H9 (cell line): ENCODE results near the gene DPH1. TPM values are rescaled to one million over a fixed set of nuclear protein-coding genes. Genes with fewer than 3 reads are reported as not detected.

ENCODE experiments used
- DNase-seq: peaks from one replicate; pipeline ENCODE4 v3.0.0-alpha.2; 2017
- H2AFZ ChIP-seq: one replicate; pipeline ENCODE4 v1.6.1; 2013; ENCODE audit warnings: mild to moderate bottlenecking, low read length, control low read depth, moderate library complexity
- H2AK5ac ChIP-seq: 2 replicates; pipeline ENCODE4 v1.6.1; 2013; ENCODE audit warnings: low read length, control low read depth, mixed read lengths; ENCODE audit not compliant: insufficient read length
- H2BK120ac ChIP-seq: one replicate; pipeline ENCODE4 v1.6.1; 2013; ENCODE audit warnings: low read depth, mild to moderate bottlenecking, low read length, control low read depth, inconsistent platforms; ENCODE audit not compliant: poor library complexity, severe bottlenecking
- H2BK12ac ChIP-seq: 2 replicates; pipeline ENCODE4 v1.6.1; 2013; ENCODE audit warnings: low read length, control low read depth, mixed read lengths, low read depth; ENCODE audit not compliant: insufficient read length
- H2BK15ac ChIP-seq: 2 replicates; pipeline ENCODE4 v1.6.1; 2013; ENCODE audit warnings: low read depth, low read length, control low read depth
- H2BK20ac ChIP-seq: one replicate; pipeline ENCODE4 v1.6.1; 2013; ENCODE audit warnings: low read depth, mild to moderate bottlenecking, low read length, control low read depth, inconsistent platforms; ENCODE audit not compliant: poor library complexity, severe bottlenecking
- H2BK5ac ChIP-seq: 2 replicates; pipeline ENCODE4 v1.6.1; 2013; ENCODE audit warnings: low read length, control low read depth, mixed read lengths; ENCODE audit not compliant: insufficient read length
- H3K14ac ChIP-seq: 2 replicates; pipeline ENCODE4 v1.6.1; 2013; ENCODE audit warnings: low read length, control low read depth; ENCODE audit not compliant: insufficient read depth
- H3K18ac ChIP-seq: 2 replicates; pipeline ENCODE4 v1.6.1; 2013; ENCODE audit warnings: low read depth, mild to moderate bottlenecking, mixed read lengths, low read length, control low read depth; ENCODE audit not compliant: insufficient read length
- H3K23ac ChIP-seq: 2 replicates; pipeline ENCODE4 v1.6.1; 2013; ENCODE audit warnings: low read length, control low read depth, mixed read lengths, low read depth; ENCODE audit not compliant: insufficient read length
- H3K23me2 ChIP-seq: 2 replicates; pipeline ENCODE4 v1.6.1; 2013; ENCODE audit warnings: low read depth, mild to moderate bottlenecking, mixed read lengths, low read length, control low read depth; ENCODE audit not compliant: insufficient read length, poor library complexity, severe bottlenecking
- H3K27ac ChIP-seq: 2 replicates; pipeline ENCODE4 v1.5.1; 2013; ENCODE audit warnings: low read length, control low read depth, mixed read lengths, low read depth; ENCODE audit not compliant: insufficient read length
- H3K27me3 ChIP-seq: 2 replicates; pipeline ENCODE4 v1.6.1; 2013; ENCODE audit warnings: low read length, control low read depth, inconsistent platforms; ENCODE audit not compliant: insufficient read depth
- H3K4ac ChIP-seq: 2 replicates; pipeline ENCODE4 v1.6.1; 2013; ENCODE audit warnings: low read depth, mild to moderate bottlenecking, control low read depth, inconsistent platforms, low read length, moderate library complexity
- H3K4me1 ChIP-seq: 2 replicates; pipeline ENCODE4 v1.6.1; 2013; ENCODE audit warnings: low read length, control low read depth, inconsistent platforms; ENCODE audit not compliant: insufficient read depth
- H3K4me2 ChIP-seq: 2 replicates; pipeline ENCODE4 v1.6.1; 2013; ENCODE audit warnings: low read length, control low read depth, mixed read lengths; ENCODE audit not compliant: insufficient read length, insufficient read depth
- H3K56ac ChIP-seq: 2 replicates; pipeline ENCODE4 v1.6.1; 2013; ENCODE audit warnings: low read depth, mild to moderate bottlenecking, mixed read lengths, low read length, control low read depth; ENCODE audit not compliant: insufficient read length
- H3K79me1 ChIP-seq: 2 replicates; pipeline ENCODE4 v1.6.1; 2013; ENCODE audit warnings: low read depth, mild to moderate bottlenecking, moderate library complexity, low read length, control low read depth, inconsistent platforms; ENCODE audit not compliant: insufficient read depth, poor library complexity, severe bottlenecking
- H3K79me2 ChIP-seq: 2 replicates; pipeline ENCODE4 v1.6.1; 2013; ENCODE audit warnings: low read length, control low read depth, inconsistent platforms; ENCODE audit not compliant: insufficient read depth
- H3K9ac ChIP-seq: 2 replicates; pipeline ENCODE4 v1.6.1; 2013; ENCODE audit warnings: low read length, control low read depth, mixed read lengths; ENCODE audit not compliant: insufficient read length; ENCODE audit errors: extremely low read depth
- H3K9me3 ChIP-seq: one replicate; pipeline ENCODE4 v1.6.1; 2013; ENCODE audit warnings: low read depth, low read length, inconsistent platforms; ENCODE audit not compliant: control insufficient read depth
- H3T11ph ChIP-seq: one replicate; pipeline ENCODE4 v1.6.1; 2013; ENCODE audit warnings: mild to moderate bottlenecking, low read length, control low read depth, inconsistent platforms
- H4K20me1 ChIP-seq: one replicate; pipeline ENCODE4 v1.6.1; 2013; ENCODE audit not compliant: control insufficient read depth, insufficient read length, insufficient read depth
- H4K5ac ChIP-seq: 2 replicates; pipeline ENCODE4 v1.6.1; 2013; ENCODE audit warnings: low read depth, mild to moderate bottlenecking, mixed read lengths, low read length, control low read depth; ENCODE audit not compliant: insufficient read length
- H4K8ac ChIP-seq: replicated peaks from 2 replicates; pipeline ENCODE4 v1.6.1; 2013; ENCODE audit warnings: low read length, control low read depth, mixed read lengths, low read depth; ENCODE audit not compliant: insufficient read length
- H4K91ac ChIP-seq: 2 replicates; pipeline ENCODE4 v1.6.1; 2013; ENCODE audit warnings: low read depth, mild to moderate bottlenecking, moderate library complexity, mixed read lengths, low read length, control low read depth; ENCODE audit not compliant: insufficient read length
- H3K27ac Mint-ChIP-seq, 3 experiments: 2 replicates in 2 of 3; 3 replicates in 1 of 3; pipeline ENCODE4 v1.8.0; 2020 to 2021; ENCODE audit warnings: mixed read lengths in 3 of 3, mild to moderate bottlenecking in 1 of 3, moderate library complexity in 1 of 3
- H3K27me3 Mint-ChIP-seq: 2 replicates; pipeline ENCODE4 v1.8.0; 2021; ENCODE audit warnings: low read depth, mild to moderate bottlenecking, moderate library complexity, mixed read lengths
- H3K36me3 Mint-ChIP-seq, 3 experiments: 2 replicates in 2 of 3; 3 replicates in 1 of 3; pipeline ENCODE4 v1.8.0; 2020 to 2021; ENCODE audit warnings: low read depth in 3 of 3, mixed read lengths in 3 of 3; ENCODE audit not compliant: insufficient read depth in 1 of 3
- H3K4me1 Mint-ChIP-seq, 2 experiments: 2 replicates each; pipeline ENCODE4 v1.8.0; 2020; ENCODE audit warnings: mixed read lengths in 2 of 2
- H3K4me3 Mint-ChIP-seq, 2 experiments: 2 replicates in 1 of 2; 3 replicates in 1 of 2; pipeline ENCODE4 v1.8.0; 2020 to 2021; ENCODE audit warnings: mild to moderate bottlenecking in 2 of 2, mixed read lengths in 2 of 2, moderate library complexity in 1 of 2
- H3K9me3 Mint-ChIP-seq, 2 experiments: 2 replicates in 1 of 2; 3 replicates in 1 of 2; pipeline ENCODE4 v1.8.0; 2020; ENCODE audit warnings: mild to moderate bottlenecking in 2 of 2, mixed read lengths in 2 of 2, moderate library complexity in 1 of 2
- WGBS: extraction: QIAGEN DNeasy Blood & Tissue Kit; methylation state at CpG from one replicate; pipeline ENCODE4 v1.1.7; 2013; ENCODE audit warnings: missing lambda C conversion rate, low lambda C conversion rate, mixed read lengths; ENCODE audit not compliant: insufficient read length; ENCODE audit errors: extremely low coverage; 5-methylcytosine and 5-hydroxymethylcytosine counted together
- total RNA-seq: library from RNA; stranded (reverse); gene quantifications from 2 replicates; pipeline ENCODE4 v1.2.1, GENCODE V29; 2021
- TF ChIP-seq, protein P1 (sequence below): fragments of 200-600 bp; sonication (generic); conservative IDR thresholded peaks from 3 replicates; pipeline ENCODE4 v1.8.0; 2021; ENCODE audit warnings: antibody characterized with exemption, mild to moderate bottlenecking

The DPH1 gene
- total RNA-seq, 1 experiment from 2014 or later = 27.5 TPM

DNA sequence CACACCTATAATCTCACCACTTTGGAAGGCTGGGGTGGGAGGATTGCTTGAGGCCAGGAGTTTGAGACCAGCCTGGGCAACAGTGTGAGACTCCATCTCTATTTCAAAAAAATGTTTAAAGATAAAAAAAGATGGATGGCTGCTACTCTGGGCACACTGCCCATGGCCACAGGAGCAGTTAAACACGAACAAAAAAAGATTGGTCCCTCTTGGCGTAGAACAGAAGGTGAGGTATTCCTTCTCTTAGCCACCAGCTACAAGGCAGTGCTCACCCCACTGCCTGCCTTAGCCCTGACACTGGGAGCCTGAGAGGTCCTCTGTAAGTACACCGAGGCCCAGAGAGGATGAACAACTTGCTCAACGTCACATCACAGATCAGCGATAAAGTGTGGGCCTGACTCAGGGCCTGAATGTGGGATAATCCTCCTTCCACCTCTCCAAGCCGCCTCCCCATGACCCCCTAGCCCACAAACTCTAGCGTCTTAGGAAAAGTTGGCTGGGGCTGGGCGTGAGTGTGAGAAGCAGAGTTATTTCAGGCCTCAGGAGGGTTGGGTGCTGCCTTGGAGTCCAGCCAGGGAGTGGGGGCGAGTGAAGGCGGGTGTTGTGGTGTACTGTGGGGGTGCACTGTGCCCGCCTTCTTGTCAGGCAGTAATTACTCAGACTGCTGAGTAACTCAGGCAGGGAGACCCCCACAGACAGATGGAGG, 2.3 kb upstream of the DPH1 start:
- H3K18ac ChIP-seq = no peak overlapping the region
- TF ChIP-seq, protein P1, sequence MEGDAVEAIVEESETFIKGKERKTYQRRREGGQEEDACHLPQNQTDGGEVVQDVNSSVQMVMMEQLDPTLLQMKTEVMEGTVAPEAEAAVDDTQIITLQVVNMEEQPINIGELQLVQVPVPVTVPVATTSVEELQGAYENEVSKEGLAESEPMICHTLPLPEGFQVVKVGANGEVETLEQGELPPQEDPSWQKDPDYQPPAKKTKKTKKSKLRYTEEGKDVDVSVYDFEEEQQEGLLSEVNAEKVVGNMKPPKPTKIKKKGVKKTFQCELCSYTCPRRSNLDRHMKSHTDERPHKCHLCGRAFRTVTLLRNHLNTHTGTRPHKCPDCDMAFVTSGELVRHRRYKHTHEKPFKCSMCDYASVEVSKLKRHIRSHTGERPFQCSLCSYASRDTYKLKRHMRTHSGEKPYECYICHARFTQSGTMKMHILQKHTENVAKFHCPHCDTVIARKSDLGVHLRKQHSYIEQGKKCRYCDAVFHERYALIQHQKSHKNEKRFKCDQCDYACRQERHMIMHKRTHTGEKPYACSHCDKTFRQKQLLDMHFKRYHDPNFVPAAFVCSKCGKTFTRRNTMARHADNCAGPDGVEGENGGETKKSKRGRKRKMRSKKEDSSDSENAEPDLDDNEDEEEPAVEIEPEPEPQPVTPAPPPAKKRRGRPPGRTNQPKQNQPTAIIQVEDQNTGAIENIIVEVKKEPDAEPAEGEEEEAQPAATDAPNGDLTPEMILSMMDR = no peak
- H3K4me2 ChIP-seq = no peak overlapping the region
- Mint-ChIP-seq H3K4me1 (peaks cover 13 to 23% of the 10 kb centered on the region in 2 experiments), H3K27ac (no peak overlapping the region), H3K27me3 (peaks cover 67% of the 10 kb centered on the region), H3K4me3 (no peak overlapping the region; a peak in 1 of 5 replicates), H3K9me3 (peaks cover 5 to 6% of the 10 kb centered on the region in 2 experiments; a peak in 4 of 5 replicates), H3K36me3 (no peaks in the 10 kb centered on the region; a peak in 1 of 7 replicates)
- no peaks in the 10 kb centered on the region for H3K4me1 ChIP-seq
- no peak overlapping the region for H2AFZ ChIP-seq
- H3K56ac ChIP-seq = no peak overlapping the region
- no peaks in the 10 kb centered on the region for H3K79me2 ChIP-seq
- H3K23ac ChIP-seq = no peak overlapping the region
- no peaks in the 10 kb centered on the region for H4K20me1 ChIP-seq
- no peak overlapping the region for H4K5ac ChIP-seq
- peaks cover 57% of the 10 kb centered on the region for H3K27me3 ChIP-seq
- no peaks in the 10 kb centered on the region for H3K79me1 ChIP-seq
- H2BK20ac ChIP-seq = no peak overlapping the region
- H3K4ac ChIP-seq = no peak overlapping the region
- peaks cover 23% of the 10 kb centered on the region for H3K23me2 ChIP-seq
- no peak overlapping the region for H4K8ac ChIP-seq
- H2AK5ac ChIP-seq = no peak overlapping the region
- WGBS = no CpG with 5 or more reads among the region's 11 CpGs
- no peak overlapping the region for H2BK12ac ChIP-seq
- H4K91ac ChIP-seq = no peak overlapping the region
- H2BK5ac ChIP-seq = no peak overlapping the region
- H3T11ph ChIP-seq = no peak overlapping the region
- no peaks in the 10 kb centered on the region for H3K9me3 ChIP-seq
- H2BK120ac ChIP-seq = no peak overlapping the region
- H2BK15ac ChIP-seq = no peak overlapping the region
- no peak overlapping the region for H3K9ac ChIP-seq
- H3K14ac ChIP-seq = no peak overlapping the region
- DNase-seq = no peak
- H3K27ac ChIP-seq = no peak overlapping the region
